HG03060 (cell line): ENCODE data around the gene SLC26A3.
A peak's percentile ranks its signal among the peaks of the same experiment; 100 is the strongest.

Experiments
- ATAC-seq: cut with Tn5 transposase; IDR thresholded peaks from one replicate; pipeline ENCODE4 v1.9.1; 2021; ENCODE audit warnings: low read depth, moderate number of reproducible peaks; ENCODE audit not compliant: unreplicated experiment

SLC26A3 gene

GRCh38 chr7:107758667-107759066, 44.4 kb downstream of the SLC26A3 start:
- no peak for ATAC-seq

DNA sequence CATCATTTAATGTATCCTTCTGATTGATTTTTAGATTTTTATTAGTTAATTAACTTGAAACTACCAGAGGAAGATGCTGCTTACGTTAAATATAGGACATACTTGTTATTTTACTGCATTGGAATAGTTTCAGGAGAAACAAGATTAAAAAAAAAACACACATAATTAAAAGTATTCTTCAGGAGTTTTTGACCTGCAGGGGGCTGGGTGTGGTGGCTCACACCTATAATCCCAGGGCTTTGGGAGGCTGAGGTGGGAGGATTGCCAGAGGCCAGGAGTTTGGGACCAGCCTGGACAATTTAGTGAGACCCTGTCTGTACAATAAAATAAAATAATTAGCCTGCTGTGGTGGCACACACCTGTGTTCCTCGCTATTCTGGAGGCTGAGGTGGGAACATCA, 48.4 kb downstream of the SLC26A3 start:
- no peak for ATAC-seq

GRCh38 chr7:107751113-107751512, 51.9 kb downstream of the SLC26A3 start:
- ATAC-seq, result no peak

DNA sequence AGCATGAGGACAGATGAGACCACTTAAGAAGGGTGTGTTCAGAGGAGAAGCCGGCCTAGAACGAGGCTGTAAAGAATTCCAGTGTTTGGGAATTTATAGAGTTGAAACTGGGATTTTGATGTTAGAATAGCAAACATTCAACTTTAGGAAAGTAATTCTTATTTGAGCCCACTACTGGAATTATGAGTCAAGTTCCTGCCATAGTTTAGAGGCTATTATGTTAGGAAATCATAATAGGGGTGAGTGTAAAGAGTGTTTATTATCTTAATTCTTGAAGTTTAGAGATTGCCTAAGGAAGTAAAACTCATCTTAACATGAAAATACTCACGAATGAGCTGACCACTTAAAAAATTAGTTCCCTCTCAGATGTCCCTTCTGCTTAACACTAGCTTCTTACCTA, 57.0 kb downstream of the SLC26A3 start:
- no peak for ATAC-seq

DNA sequence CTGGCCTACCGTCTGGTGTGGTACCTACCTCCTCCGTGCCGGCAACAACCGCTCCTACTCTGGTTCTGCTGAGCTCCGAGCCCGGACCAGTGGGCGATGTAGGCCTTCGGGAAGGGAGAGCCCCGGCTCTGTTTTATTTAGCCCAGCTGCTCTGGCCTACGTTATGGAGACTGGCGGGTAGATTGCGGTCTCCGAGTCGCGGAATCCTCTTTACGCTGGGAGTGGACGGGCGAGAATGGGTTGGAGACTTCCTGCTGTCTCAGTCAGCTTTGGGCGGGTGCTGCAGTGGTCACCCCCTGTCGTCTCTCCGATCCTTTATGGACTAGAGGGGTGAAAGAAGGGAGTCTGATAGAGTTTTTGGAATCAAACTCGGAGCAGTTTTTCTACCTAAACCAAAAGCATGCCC, 58.7 kb downstream of the SLC26A3 start:
- peak; percentile 28 for ATAC-seq

DNA sequence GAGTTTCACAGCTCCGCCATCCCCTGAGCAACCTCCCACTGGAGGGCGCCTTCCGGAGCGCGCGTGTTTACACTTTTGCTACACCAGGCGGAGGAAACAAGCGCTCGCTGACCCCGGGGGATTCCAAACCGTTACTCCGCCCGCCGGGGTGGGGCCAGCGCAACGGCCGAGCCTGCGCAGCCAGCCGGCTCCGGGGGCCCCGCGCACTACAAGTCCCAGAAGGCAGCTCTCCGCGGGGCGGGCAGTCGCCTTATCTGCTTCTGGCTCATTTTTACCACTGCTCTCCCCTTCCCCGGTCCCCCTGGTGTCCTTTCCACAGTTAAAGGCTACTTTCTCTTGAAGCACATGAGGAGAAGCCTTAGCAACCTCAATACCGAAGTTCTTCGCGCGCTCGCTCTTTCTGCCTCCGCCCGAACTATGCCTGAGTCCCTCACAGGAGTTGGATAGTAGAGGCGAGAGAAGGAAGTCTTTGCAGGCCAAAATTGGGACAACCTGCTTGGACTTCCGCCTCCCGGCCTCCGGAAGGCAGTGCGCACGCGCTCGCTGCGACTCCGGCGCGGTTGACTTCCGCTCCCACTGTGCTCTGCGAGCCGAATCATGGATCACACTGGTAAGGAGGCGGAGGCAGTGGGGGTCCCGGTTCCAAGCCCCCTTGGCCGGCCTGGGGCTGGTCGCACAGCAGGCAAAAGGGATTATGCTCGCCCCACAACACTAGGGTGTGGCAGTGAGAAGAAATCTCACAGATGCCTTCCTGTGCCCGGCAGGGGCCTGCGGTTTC, 59.3 kb downstream of the SLC26A3 start, which contains the start of gene CBLL1:
CBLL1 (plus strand) TSS at position 576 of the 778 bp plus-strand sequence; CDS start at position 598, 22 bp downstream.
- peak; percentile 76 for ATAC-seq

GRCh38 chr7:107742678-107743566, 60.1 kb downstream of the SLC26A3 start:
- ATAC-seq, result no peak

DNA sequence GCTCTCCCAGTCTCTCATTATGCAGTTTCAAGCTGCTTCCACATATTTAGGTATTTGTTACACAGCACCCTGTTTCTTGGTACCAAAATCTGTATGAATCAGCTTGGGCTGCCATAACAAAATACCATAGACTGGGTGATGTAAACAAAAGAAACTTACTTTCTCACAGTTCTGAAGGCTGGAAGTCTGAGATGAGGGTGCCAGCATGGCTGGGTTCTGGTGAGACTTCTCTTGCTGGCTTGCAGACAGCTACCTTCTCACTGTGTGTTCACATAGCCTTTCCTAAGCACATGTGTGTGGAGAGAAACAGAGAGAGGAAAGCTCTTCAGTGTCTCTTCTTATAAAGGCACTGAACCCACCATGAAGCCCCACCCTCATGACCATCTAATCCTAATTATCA, 74.7 kb downstream of the SLC26A3 start:
- ATAC-seq, result no peak

DNA sequence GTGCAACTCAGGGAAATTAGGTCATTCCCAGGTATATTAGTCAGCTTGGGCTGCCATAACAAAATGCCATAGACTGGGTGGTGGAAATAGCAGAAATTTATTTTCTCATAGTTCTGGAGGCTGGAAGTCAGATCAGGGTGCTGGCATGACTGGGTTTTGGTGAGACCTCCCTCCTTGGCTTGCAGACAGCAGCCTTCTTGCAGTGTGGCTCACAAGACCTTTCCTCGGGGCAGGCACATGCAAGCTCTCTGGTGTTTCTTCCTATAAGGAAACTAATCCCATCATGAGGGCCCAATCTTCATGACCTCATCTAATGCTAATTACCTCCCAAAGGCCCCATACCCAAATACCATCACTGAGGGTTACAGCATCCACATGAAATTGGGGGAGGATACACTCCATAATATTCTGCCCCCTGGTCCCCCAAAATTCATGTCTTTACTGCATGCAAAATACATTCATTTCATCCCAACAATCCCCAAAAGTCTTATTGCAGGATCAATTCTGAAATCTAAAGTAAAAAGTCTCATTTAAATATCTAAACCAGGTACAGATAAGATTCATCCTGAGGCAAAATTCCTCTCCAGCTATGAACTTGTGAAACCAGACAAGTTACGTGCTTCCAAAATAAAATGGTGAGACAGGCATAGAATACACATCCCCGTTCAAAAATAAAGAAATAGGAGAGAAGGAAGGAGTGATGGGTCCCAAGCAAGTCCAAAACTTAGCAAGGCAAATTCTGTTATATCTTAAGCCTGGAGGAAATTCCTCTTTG, 76.5 kb downstream of the SLC26A3 start:
- ATAC-seq, result no peak

DNA sequence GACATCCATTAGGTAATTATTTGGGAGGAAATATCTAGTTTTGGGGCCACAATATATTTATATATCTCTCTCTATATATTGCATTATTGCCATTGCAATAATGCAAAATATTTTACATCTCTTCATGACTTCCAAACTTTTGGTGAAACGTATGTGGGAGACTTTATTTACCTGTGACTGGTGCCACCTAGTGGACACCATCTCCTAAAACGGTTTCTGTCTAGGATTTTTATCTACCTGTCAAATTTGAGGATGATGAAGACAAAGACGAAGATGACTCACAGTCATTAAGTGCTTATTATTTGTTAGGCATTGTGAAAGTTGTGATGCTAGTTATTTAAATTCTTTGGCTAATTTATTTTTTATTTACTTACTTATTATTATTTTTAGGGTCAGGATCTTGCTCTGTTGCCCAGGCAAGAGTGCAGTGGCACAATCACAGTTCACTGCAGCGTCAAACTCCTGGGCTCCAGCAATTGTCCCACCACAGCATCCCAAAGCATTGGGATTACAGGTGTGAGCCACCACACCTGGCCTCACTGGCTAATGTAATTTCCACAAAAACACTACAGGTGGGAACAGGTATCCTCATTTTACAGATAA, 77.8 kb downstream of the SLC26A3 start:
- no peak for ATAC-seq

DNA sequence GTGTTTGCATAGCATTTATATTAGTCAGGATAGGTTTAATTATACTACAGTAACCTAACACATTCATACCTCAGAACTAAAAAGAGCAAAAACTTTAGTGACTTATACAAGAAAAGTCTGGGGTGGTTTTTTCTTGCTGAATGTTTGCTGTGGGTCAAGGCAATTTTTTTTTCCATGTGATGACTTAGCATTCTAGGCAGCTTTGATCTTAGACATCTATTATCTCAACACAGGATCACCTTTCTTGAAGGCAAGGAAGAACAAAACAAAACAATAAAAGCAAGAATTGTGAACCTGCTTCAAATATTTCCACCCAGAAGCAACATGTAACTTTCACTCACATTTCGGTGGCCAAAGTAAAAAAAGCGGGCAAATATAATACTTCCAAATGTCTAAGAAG, 79.8 kb downstream of the SLC26A3 start:
- no peak for ATAC-seq

- no peak for ATAC-seq
These were observed 81.7 kb downstream of the SLC26A3 start for GRCh38 chr7:107721286-107721685.

GRCh38 chr7:107718456-107719193, 84.4 kb downstream of the SLC26A3 start:
- ATAC-seq, result no peak

DNA sequence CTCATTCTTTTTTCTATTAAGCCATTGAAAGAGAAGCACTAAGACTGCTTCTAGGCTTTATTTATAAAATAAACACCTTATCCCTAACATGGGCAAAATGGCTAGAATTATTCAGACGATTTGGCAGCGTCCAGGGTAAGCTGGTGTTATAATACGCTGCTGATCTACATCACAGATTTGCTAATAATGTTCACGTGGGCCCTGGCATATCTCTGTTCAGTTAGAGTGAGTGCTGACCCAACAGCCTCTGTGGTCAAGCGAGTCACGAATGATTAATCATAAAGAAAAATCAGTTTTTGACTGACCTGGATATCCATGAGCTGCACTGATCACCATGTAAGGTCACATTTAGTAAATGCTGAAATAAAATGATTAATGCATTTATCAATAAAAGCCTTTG, 87.5 kb downstream of the SLC26A3 start:
- no peak for ATAC-seq
